MM.1S (cell line): ENCODE results near the gene TTC24.

Source experiments
- CTCF ChIP-seq: fragments of 300-600 bp; sonication (generic); IDR thresholded peaks from 2 replicates; pipeline ENCODE4 v1.5.1; 2016; ENCODE audit warnings: antibody characterized with exemption, low read length, mixed read lengths
- EZH2 ChIP-seq: fragments of 300-600 bp; sonication (generic); optimal IDR thresholded peaks from 2 replicates; pipeline ENCODE3; 2017; ENCODE audit warnings: low read depth, mild to moderate bottlenecking, antibody characterized with exemption, low read length, mixed read lengths

- TF ChIP-seq CTCF (no peak), EZH2 (no peak)
These were observed 6.9 kb upstream of the TTC24 start for GRCh38 chr1:156572663-156573018.
